Activated naive CD8-positive, alpha-beta T cell treated with anti-CD3 and anti-CD28 coated beads, Interleukin-2, amount 50 U/mL, for 16 hours (primary cell): ENCODE results near the gene PRDM5.

Experiments used
- DNase-seq: peaks from one replicate; pipeline ENCODE4 v3.0.0-alpha.2; 2020; ENCODE audit warnings: low read depth, low spot score

Gene PRDM5

GRCh38 chr4:120856294-120856693, 66.2 kb downstream of the PRDM5 start:
- DNase-seq = no peak

- DNase-seq = no peak
Observed at GRCh38 chr4:120855307-120856001, 67.1 kb downstream of the PRDM5 start.

- DNase-seq = no peak
Observed at GRCh38 chr4:120853161-120853935, 69.2 kb downstream of the PRDM5 start.

GRCh38 chr4:120850018-120850599, 72.4 kb downstream of the PRDM5 start:
- DNase-seq = no peak

GRCh38 chr4:120847019-120847582, 75.4 kb downstream of the PRDM5 start:
- no peak for DNase-seq

GRCh38 chr4:120844528-120844921, 78.0 kb downstream of the PRDM5 start:
- no peak for DNase-seq

- no peak for DNase-seq
Observed at GRCh38 chr4:120843849-120844527, 78.5 kb downstream of the PRDM5 start.

GRCh38 chr4:120842031-120842430, 80.5 kb downstream of the PRDM5 start:
- no peak for DNase-seq

- no peak for DNase-seq
Observed at GRCh38 chr4:120841580-120841979, 80.9 kb downstream of the PRDM5 start.

- DNase-seq = no peak
Observed at GRCh38 chr4:120839974-120840751, 82.4 kb downstream of the PRDM5 start.

GRCh38 chr4:120839334-120839973, 83.1 kb downstream of the PRDM5 start:
- no peak for DNase-seq

- DNase-seq = no peak
Observed at GRCh38 chr4:120838784-120839183, 83.7 kb downstream of the PRDM5 start.

- no peak for DNase-seq
Observed at GRCh38 chr4:120837656-120838055, 84.9 kb downstream of the PRDM5 start.

- DNase-seq = no peak
Observed at GRCh38 chr4:120835342-120835741, 87.2 kb downstream of the PRDM5 start.

- no peak for DNase-seq
Observed at GRCh38 chr4:120830204-120830603, 92.3 kb downstream of the PRDM5 start.

- DNase-seq = no peak
Observed at GRCh38 chr4:120829113-120829831, 93.3 kb downstream of the PRDM5 start.

GRCh38 chr4:120826853-120827252, 95.7 kb downstream of the PRDM5 start:
- no peak for DNase-seq

GRCh38 chr4:120826449-120826848, 96.1 kb downstream of the PRDM5 start:
- DNase-seq = no peak

- no peak for DNase-seq
Observed at GRCh38 chr4:120824946-120825345, 97.6 kb downstream of the PRDM5 start.

GRCh38 chr4:120821977-120822376, 100.5 kb downstream of the PRDM5 start:
- DNase-seq = no peak
